Measurements from ENCODE around the gene DNAJB8.

DNAJB8 gene

DNA sequence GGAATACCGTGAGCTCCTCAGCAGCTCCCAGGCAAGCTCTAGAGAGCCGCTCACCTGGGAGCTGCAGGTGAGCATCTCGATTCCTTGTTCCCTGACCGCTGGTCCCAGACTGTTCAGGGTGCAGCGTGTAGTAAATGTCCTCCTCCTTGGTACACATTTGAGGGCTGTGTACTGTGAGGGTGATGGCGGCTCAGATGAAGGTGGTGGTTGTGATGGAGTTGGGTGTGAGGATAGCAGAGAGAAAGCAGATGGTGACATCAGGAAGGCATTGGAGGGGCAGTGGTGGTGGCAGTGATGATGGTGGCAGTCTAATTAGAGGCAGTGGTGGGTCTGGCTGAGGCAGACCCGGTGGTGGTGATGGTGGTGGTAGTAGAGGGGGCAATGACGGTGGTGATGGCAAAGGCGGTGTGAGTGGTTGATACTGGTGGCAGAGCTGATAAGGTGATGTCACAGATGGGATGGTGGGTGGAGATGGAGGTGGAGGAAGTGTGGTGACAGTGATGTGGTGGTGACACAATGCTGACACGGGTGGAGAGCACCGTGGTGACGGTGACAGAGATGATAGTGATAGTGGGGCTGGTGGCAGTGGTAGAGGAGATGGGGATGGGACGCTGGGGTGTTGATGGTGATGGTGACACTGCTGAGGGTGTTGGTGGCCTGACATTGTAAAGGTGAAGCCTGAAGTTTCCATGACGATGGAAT is at the start of gene DNAJB8:
Gene DNAJB8, minus strand, starts transcription at position 51 of the 702 bp plus-strand sequence. CDS start 3,645 bp downstream, outside the sequence.
- ChIA-PET CTCF (no interaction called here), POLR2A (no interaction called here)
- DNase-seq (ENCODE audit: low read depth, low spot score), result no peak
- TF ChIP-seq, protein P1, sequence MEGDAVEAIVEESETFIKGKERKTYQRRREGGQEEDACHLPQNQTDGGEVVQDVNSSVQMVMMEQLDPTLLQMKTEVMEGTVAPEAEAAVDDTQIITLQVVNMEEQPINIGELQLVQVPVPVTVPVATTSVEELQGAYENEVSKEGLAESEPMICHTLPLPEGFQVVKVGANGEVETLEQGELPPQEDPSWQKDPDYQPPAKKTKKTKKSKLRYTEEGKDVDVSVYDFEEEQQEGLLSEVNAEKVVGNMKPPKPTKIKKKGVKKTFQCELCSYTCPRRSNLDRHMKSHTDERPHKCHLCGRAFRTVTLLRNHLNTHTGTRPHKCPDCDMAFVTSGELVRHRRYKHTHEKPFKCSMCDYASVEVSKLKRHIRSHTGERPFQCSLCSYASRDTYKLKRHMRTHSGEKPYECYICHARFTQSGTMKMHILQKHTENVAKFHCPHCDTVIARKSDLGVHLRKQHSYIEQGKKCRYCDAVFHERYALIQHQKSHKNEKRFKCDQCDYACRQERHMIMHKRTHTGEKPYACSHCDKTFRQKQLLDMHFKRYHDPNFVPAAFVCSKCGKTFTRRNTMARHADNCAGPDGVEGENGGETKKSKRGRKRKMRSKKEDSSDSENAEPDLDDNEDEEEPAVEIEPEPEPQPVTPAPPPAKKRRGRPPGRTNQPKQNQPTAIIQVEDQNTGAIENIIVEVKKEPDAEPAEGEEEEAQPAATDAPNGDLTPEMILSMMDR (IDR thresholded peaks at IDR 0.05; ENCODE audit: insufficient read depth, low read length, missing control alignments), result no peak
- H3K4me3 ChIP-seq (ENCODE audit: low read depth, low read length), result no peak within 1 kb of the TSS

DNA sequence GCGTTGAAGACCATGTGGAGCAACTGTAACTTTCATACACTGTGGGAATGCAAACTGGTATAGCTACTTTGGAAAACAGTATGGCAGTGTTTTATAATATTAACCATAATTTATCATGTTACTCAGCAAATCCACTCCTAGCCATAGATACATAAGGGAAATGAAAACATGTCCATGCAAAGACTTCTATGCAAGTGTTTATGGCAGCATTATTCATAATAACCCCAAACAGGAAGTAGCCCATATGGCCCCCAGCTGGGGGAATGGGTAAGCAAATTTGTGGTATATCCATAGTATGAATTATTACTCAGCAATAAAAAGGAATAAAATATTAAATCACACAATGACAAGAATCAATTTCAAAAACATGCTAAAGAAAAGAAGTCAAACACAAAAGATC is 49.3 kb upstream of the DNAJB8 start:
- CTCF ChIA-PET, result no interaction called here
- POLR2A ChIA-PET, result no interaction called here
- DNase-seq (ENCODE audit: low read depth, low spot score), result no peak

DNA sequence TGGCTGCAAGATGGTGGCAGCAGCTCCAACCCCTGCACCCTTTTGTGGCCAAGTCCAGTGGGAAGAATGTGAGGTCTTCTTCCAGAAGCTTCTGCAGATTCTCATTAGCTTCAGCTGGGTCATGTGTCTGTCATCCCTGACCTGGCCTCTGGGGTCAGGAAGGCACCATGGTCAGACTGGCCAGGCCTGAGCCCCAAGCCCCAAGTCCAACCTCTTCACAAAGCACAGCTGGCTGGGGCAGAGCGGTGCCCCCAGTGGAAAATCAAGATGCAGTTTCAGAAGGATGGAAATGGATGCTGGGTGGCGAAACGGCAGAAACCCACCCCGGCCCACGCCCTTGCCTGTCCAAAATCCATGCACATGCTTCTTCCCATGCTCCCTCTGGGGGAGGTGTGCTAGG is 42.2 kb upstream of the DNAJB8 start:
- TF ChIP-seq, protein P1 (IDR thresholded peaks at IDR 0.05; ENCODE audit: insufficient read depth, low read length, missing control alignments), result no peak
- ChIA-PET CTCF (interaction anchor here (0.6 to 1.2 kb wide), 2 partner anchors 9 to 49 kb away, joined by 3 read pairs; no protein-coding TSS in a partner anchor), POLR2A (no interaction called here)
- H3K4me3 ChIP-seq (ENCODE audit: low read depth, low read length), result no peak overlapping the region
- DNase-seq (ENCODE audit: low read depth, low spot score), result no peak

More for the DNA sequence above, 49.3 kb upstream of the DNAJB8 start:
- TF ChIP-seq, protein P1 (IDR thresholded peaks at IDR 0.05; ENCODE audit: insufficient read depth, low read length, missing control alignments), result no peak
- H3K4me3 ChIP-seq (ENCODE audit: low read depth, low read length), result no peak overlapping the region

DNA sequence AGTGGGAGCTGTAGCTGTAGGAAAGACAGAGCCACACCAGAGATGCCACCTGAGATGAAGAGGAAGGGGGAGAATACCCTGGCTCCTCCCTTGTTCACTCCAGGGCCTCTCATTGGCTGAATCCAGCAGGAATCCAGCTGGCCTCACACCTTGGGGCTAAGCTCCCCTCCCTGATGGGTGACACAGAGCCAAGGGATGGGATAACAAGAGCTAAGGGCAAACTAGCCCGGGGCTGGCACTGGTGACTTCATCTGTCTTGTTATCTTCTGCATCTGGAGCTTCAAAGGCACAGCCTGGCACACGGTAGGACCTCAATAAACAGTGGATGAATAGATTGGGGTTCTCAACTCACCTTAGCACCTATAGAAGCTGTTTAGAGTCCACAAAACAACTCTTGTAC is 40.1 kb upstream of the DNAJB8 start:
- DNase-seq (ENCODE audit: low read depth, low spot score), result no peak
- POLR2A ChIA-PET, result no interaction called here
- TF ChIP-seq, protein P1 (IDR thresholded peaks at IDR 0.05; ENCODE audit: insufficient read depth, low read length, missing control alignments), result no peak
- CTCF ChIA-PET, result interaction anchor here (0.8 to 3.4 kb wide), 5 partner anchors 9 to 82 kb away, joined by 3 to 17 read pairs (median 3); no protein-coding TSS in a partner anchor
- no peak overlapping the region for H3K4me3 ChIP-seq (ENCODE audit: low read depth, low read length)

DNA sequence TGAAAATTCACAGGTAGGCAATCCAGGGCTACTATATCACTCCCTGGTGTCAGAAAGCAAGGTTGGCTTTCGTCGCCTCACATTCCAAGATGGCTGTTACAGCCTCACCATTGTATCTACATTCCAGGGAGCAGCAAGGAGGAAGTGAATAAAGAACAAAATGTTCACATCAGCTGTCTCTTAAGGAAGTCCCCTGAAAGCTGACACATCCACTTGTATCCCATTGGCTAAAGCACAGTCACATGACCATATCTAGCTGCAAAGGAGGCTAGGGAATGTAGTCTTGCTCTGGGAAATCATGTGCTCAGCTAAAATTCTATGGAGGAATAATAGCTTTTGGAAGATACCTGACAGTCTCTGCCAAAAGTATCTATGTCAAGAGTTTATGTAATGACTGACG is 39.1 kb upstream of the DNAJB8 start:
- TF ChIP-seq, protein P1 (IDR thresholded peaks at IDR 0.05; ENCODE audit: insufficient read depth, low read length, missing control alignments), result no peak
- no peak overlapping the region for H3K4me3 ChIP-seq (ENCODE audit: low read depth, low read length)
- no peak for DNase-seq (ENCODE audit: low read depth, low spot score)
- ChIA-PET POLR2A (interaction anchor here (0.7 kb wide), 1 partner anchor 405 kb away, joined by 3 read pairs; no protein-coding TSS in a partner anchor), CTCF (interaction anchor here (1.0 to 3.4 kb wide), 5 partner anchors 8 to 198 kb away, joined by 3 to 17 read pairs (median 3); no protein-coding TSS in a partner anchor)

DNA sequence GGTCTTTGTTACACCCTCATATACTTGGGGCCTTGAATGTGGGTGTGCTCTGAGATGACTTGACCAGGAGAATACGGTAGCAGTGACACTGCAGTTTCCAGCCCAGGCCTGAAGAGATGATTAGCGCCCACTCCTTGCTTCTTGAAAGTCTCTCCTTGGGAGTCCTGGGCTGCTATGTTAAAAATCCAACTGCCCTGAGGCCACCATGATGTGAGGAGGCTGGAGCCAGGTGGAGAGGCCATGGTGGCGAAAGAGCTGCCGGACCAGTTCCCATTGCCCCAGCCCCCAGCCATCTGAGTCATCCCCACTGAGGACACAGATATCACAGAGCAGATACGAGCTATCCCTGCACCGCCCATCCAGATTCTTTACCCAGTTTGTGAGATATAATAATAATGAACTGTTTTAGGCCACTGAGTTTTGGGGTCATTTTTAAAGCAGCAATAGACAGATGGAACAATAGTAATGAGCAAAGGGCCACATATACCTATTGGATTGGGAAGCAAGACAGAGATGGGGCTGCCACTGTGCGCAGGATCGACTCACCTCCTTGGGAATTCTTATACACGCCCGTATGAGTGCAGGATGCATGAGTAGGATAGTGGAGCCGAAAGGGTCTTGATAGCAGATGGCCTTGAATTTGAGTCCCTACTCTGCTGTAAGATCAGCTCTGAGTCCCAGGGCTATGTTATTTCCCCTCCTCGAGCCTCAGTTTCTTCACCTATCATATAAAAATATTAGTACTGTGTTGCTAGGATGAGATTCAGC is 38.5 kb upstream of the DNAJB8 start:
- POLR2A ChIA-PET, result no interaction called here
- CTCF ChIA-PET, result interaction anchor here (1.0 to 3.4 kb wide), 5 partner anchors 7 to 198 kb away, joined by 3 to 17 read pairs (median 3); no protein-coding TSS in a partner anchor
- H3K4me3 ChIP-seq (ENCODE audit: low read depth, low read length), result no peak overlapping the region
- TF ChIP-seq, protein P1 (IDR thresholded peaks at IDR 0.05; ENCODE audit: insufficient read depth, low read length, missing control alignments), result no peak
- no peak for DNase-seq (ENCODE audit: low read depth, low spot score)

All from AG04449 (cell line).